GM18951 (cell line): ENCODE measurements around the gene ATP5PB.
A peak's percentile ranks its signal among the peaks of the same experiment; 100 is the strongest.

Experiments
- POLR2A ChIP-seq: IDR thresholded peaks from 4 replicates; pipeline ENCODE4 v1.6.1; 2011; ENCODE audit warnings: mild to moderate bottlenecking; ENCODE audit not compliant: insufficient read length, insufficient read depth; ENCODE audit errors: extremely low read depth
- in situ Hi-C: fragments of 300-500 bp; cut with MboI; formaldehyde crosslinking; loops from one replicate; pipeline ENCODE4 v1.12.0; 2022; ENCODE audit warnings: low sequenced_read_pairs, mixed read lengths, inconsistent platforms; ENCODE audit not compliant: unreplicated experiment

Gene ATP5PB

DNA sequence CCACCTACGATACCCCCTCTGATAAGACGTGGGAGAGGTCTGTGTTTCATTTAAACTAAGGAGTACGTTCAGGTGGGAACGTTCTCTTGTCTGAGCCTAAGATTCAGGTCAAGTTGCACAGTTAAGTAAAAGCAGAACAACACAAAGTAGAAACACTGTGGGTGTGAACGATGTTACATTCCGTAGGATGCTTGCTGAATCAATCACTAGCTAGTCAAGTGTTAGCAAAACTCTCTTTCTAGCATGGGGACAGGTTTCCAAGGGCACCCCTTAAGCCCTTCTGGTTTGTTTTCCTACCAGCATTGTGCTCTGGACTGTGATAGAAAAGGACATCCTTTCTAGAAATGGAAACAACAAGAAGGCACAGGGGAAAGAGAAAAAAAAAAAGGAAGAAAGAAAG, 37.9 kb downstream of the ATP5PB start:
- in situ Hi-C loops = loop anchor here (25.0 kb wide), 1 partner anchor 875 kb away; no protein-coding TSS in a partner anchor
- TF ChIP-seq POLR2A = no peak

GRCh38 chr1:111488669-111489068, 39.4 kb downstream of the ATP5PB start:
- in situ Hi-C loops = loop anchor here (25.0 kb wide), 1 partner anchor 874 kb away; no protein-coding TSS in a partner anchor
- TF ChIP-seq POLR2A = no peak

- no peak for TF ChIP-seq POLR2A
- in situ Hi-C loops = loop anchor here (25.0 kb wide), 1 partner anchor 873 kb away; no protein-coding TSS in a partner anchor
Observed at GRCh38 chr1:111489604-111490003, 40.3 kb downstream of the ATP5PB start.

DNA sequence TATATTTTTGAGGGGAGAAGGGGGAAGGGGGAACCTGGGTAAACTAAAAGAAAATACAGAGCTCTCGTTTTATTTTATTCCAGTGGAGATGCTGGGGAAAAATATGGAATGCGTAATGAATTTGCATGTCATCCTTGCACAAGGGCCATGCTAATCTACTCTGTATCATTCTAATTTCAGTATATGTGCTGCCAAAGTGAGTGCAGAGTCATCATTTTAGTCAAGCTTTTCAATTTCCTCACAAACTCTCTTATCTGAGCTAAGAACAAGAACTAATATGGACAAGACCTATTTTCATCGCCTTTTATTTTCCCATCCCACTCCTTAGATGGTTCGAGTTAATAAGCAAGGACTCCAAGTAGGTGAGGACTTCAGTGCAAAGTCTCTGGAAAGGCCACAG, 41.0 kb downstream of the ATP5PB start:
- in situ Hi-C loops = loop anchor here (25.0 kb wide), 1 partner anchor 872 kb away; no protein-coding TSS in a partner anchor
- no peak for TF ChIP-seq POLR2A

DNA sequence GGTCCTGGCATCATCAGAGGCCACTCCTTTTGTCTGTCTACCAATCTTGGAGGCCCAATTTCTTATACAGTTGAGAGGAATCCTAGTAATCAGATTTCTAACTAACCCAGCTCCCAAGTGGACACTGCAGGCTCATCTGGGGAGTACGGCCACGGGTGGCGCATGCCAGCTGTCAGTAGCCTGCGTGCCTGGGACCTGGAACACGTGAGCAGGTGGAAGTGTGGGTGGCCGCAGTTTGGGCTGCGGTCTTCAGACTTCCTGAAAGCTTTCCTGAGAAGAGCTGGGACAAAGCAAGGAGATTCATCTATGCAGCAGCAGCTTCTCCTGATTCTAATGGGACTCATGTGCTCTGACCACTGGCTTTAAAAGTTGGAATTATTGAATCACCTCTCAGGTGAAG, 41.8 kb downstream of the ATP5PB start:
- in situ Hi-C loops = loop anchor here (25.0 kb wide), 1 partner anchor 871 kb away; no protein-coding TSS in a partner anchor
- no peak for TF ChIP-seq POLR2A

- in situ Hi-C loops = loop anchor here (25.0 kb wide), 1 partner anchor 866 kb away; no protein-coding TSS in a partner anchor
- TF ChIP-seq POLR2A = no peak
Observed at GRCh38 chr1:111496398-111496797, 47.1 kb downstream of the ATP5PB start.

DNA sequence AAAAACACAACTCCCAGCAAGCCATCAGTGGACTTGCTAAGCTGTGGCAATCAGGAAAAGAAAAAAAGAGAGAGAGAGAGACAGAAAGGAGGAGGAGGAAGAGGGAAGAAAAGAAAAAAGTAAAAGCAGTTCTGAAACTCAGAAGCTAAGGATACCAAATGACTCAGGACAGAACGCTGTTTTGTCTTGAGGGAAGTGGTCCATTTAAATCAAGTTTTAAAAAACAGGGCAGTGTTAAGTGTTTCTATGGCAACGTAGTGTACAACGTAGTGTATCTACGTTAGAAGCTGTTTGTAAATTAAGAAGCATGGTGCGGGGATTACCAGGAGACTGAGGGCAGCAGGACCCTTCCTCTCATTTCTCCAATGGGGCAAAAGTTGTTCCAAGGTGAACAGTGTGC, 48.3 kb downstream of the ATP5PB start:
- in situ Hi-C loops = loop anchor here (25.0 kb wide), 1 partner anchor 865 kb away; no protein-coding TSS in a partner anchor

GRCh38 chr1:111499026-111499785, 49.9 kb downstream of the ATP5PB start:
- in situ Hi-C loops = loop anchor here (25.0 kb wide), 1 partner anchor 863 kb away; no protein-coding TSS in a partner anchor
- TF ChIP-seq POLR2A = no peak

More for the DNA sequence above, 48.3 kb downstream of the ATP5PB start:
- TF ChIP-seq POLR2A = no peak

GRCh38 chr1:111501645-111502044, 52.4 kb downstream of the ATP5PB start:
- no peak for TF ChIP-seq POLR2A
- in situ Hi-C loops = loop anchor here (10.0 kb wide), 1 partner anchor 153 kb away; no protein-coding TSS in a partner anchor

GRCh38 chr1:111503585-111504060, 54.4 kb downstream of the ATP5PB start, which contains the start of the genes ADORA3 and TMIGD3:
ADORA3 (minus strand) TSS chr1:111503633; CDS start chr1:111503354, 279 bp downstream.
TMIGD3 (minus strand) TSS chr1:111503633; CDS start chr1:111503354, 279 bp downstream.
- TF ChIP-seq POLR2A = no peak
- in situ Hi-C loops = loop anchor here (10.0 kb wide), 1 partner anchor 151 kb away; no protein-coding TSS in a partner anchor

DNA sequence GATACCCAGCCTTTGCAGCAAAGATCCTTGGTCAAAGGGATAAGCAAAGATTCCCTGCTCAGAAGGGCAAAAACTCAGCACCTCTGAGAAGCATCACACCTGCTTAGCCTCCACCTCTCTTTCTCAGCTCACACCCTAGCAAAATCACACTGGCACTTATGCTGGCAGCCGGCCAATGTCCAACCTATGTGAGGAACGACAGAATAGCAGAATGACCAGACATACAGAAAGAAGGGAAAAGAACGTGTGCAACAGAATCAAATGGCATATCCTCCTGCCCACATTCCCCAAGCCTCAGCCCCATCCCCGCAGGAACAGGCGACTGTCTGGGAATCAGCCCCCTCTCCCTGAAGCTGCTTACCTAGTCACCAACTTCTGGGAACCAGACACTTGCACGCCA, 54.8 kb downstream of the ATP5PB start:
- no peak for TF ChIP-seq POLR2A
- in situ Hi-C loops = loop anchor here (10.0 kb wide), 1 partner anchor 151 kb away; no protein-coding TSS in a partner anchor

- TF ChIP-seq POLR2A = peak; percentile 40
- in situ Hi-C loops = loop anchor here (10.0 kb wide), 1 partner anchor 149 kb away; no protein-coding TSS in a partner anchor
Observed at GRCh38 chr1:111505641-111506119, 56.4 kb downstream of the ATP5PB start.

DNA sequence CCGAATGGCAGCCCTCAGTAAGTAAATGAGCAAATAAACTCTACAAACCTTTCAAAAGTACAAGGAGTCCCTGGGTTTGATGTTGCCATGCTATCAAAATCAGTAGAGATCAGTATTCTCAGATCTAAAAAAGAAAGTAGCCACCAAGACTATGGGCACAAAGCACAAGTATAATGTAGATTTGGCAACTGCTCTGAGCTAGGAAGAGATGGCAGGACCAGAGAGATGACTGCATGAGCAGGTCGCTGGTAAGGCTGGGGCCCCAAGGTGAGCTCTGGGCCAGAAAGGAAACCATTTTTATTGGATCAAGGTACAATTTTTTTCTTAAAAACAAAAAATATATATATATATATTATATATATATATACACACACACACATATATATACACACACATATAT, 57.3 kb downstream of the ATP5PB start:
- TF ChIP-seq POLR2A = no peak
- in situ Hi-C loops = loop anchor here (10.0 kb wide), 1 partner anchor 148 kb away; no protein-coding TSS in a partner anchor
